Gastrocnemius medialis (tissue), 4 donors: Measurements from ENCODE around the gene ALAS2.

Experiments
- POLR2A ChIP-seq, 2 donors: fragments of 450-650 bp; IDR thresholded peaks; one replicate each; pipeline ENCODE4 v1.6.1; 2017; ENCODE audit warnings: antibody characterized with exemption in 2 of 2, mild to moderate bottlenecking in 2 of 2, moderate library complexity in 2 of 2
- TF ChIP-seq, protein P1 (sequence below), 5 experiments: fragments of 450-650 bp in 3 of 5; fragments of 200-600 bp in 2 of 5; sonication (generic) in 2 of 5; IDR thresholded peaks in 4 of 5; conservative IDR thresholded peaks in 1 of 5; 1 replicate in 4 of 5; 2 replicates in 1 of 5; pipeline ENCODE4 v1.5.1; 2016 to 2019; ENCODE audit warnings: antibody characterized with exemption in 5 of 5, mild to moderate bottlenecking in 3 of 5, moderate library complexity in 3 of 5

DNA sequence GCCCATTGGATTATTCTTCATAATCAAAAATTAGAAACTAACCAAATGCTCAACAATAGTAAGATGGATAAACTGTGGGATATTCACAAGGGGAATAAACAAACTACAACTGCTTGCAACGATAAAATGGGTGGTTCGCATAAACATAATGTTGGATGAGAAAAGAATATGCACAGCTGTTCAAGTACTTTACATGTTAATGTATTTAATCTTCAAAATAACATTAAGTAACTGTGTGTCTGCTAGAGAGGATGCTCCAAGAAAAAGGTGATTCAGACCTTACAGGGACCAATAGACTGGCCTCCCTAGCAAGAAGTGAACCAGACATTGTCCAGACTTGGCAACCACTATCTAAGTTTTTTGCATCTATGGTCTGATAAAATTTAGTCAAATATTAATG, 39.1 kb downstream of the ALAS2 start:
- TF ChIP-seq, protein P1, sequence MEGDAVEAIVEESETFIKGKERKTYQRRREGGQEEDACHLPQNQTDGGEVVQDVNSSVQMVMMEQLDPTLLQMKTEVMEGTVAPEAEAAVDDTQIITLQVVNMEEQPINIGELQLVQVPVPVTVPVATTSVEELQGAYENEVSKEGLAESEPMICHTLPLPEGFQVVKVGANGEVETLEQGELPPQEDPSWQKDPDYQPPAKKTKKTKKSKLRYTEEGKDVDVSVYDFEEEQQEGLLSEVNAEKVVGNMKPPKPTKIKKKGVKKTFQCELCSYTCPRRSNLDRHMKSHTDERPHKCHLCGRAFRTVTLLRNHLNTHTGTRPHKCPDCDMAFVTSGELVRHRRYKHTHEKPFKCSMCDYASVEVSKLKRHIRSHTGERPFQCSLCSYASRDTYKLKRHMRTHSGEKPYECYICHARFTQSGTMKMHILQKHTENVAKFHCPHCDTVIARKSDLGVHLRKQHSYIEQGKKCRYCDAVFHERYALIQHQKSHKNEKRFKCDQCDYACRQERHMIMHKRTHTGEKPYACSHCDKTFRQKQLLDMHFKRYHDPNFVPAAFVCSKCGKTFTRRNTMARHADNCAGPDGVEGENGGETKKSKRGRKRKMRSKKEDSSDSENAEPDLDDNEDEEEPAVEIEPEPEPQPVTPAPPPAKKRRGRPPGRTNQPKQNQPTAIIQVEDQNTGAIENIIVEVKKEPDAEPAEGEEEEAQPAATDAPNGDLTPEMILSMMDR (IDR thresholded peaks at IDR 0.05 in 4 of 5, conservative IDR thresholded peaks at IDR 0.05 in 1 of 5) = no peak
- TF ChIP-seq POLR2A (IDR thresholded peaks at IDR 0.05) = no peak
